B cell (primary cell): ENCODE data around the gene FAM114A2. TPM values are rescaled to one million over a fixed set of nuclear protein-coding genes. Genes with fewer than 3 reads are reported as not detected.
A peak's percentile ranks its signal among the peaks of the same experiment; 100 is the strongest.

Experiments
- ATAC-seq: fragments of 200-7000 bp; cut with Tn5 transposase; one replicate; pipeline ENCODE4 v1.10.0; 2021; ENCODE audit warnings: low read depth, mild to moderate bottlenecking, moderate number of reproducible peaks, moderate library complexity
- CTCF ChIA-PET: fragments of 350-600 bp; sonication (Branson Sonifier 250); formaldehyde crosslinking; loops from one replicate; lab custom pipeline; 2021; ENCODE audit warnings: antibody characterized with exemption, inconsistent platforms; lab: Charles Lee
- POLR2A ChIA-PET: fragments of 350-600 bp; sonication (Branson Sonifier 250); formaldehyde crosslinking; loops from one replicate; lab custom pipeline; 2021; ENCODE audit warnings: antibody characterized with exemption; lab: Charles Lee
- DNase-seq: peaks from one replicate; pipeline ENCODE4 v3.0.0; 2013
- H2AFZ ChIP-seq: 2 replicates; pipeline ENCODE4 v1.6.1; 2012; ENCODE audit warnings: mild to moderate bottlenecking, low read depth, low read length; ENCODE audit not compliant: insufficient read depth, poor library complexity, severe bottlenecking
- H3K27ac ChIP-seq, 2 donors: 1 replicate in 1 of 2; 2 replicates in 1 of 2; pipeline ENCODE4 v1.5.1; 2012 to 2013; ENCODE audit warnings: low read length in 2 of 2, mild to moderate bottlenecking in 2 of 2, moderate library complexity in 1 of 2
- H3K27me3 ChIP-seq, 4 experiments: fragments of 200-600 bp in 1 of 4; sonication (generic) in 1 of 4; replicated peaks in 1 of 4; 1 replicate in 2 of 4; 2 replicates in 2 of 4; pipeline versions ENCODE4 v1.6.1 to v1.7.0; 2013 to 2016; ENCODE audit warnings: low read length in 3 of 4, mild to moderate bottlenecking in 2 of 4, mixed read lengths in 1 of 4, moderate library complexity in 1 of 4; ENCODE audit not compliant: insufficient read depth in 4 of 4, control insufficient read depth in 3 of 4; ENCODE audit errors: control extremely low read depth in 1 of 4
- H3K36me3 ChIP-seq, 2 experiments: replicated peaks in 1 of 2; 1 replicate in 1 of 2; 2 replicates in 1 of 2; pipeline versions ENCODE4 v1.6.1 to v1.7.1; 2013; ENCODE audit warnings: low read length in 1 of 2; ENCODE audit not compliant: insufficient read depth in 2 of 2, control insufficient read depth in 1 of 2; ENCODE audit errors: control extremely low read depth in 1 of 2, extremely low read depth in 1 of 2
- H3K4me1 ChIP-seq, 2 donors: fragments of 200-600 bp in 1 of 2; sonication (generic) in 1 of 2; 1 replicate in 1 of 2; 2 replicates in 1 of 2; pipeline versions ENCODE4 v1.5.1 to v1.6.1; 2013 to 2017; ENCODE audit warnings: low read length in 2 of 2; ENCODE audit not compliant: control insufficient read depth in 2 of 2, insufficient read depth in 2 of 2
- H3K4me2 ChIP-seq: replicated peaks from 2 replicates; pipeline ENCODE3; 2012; ENCODE audit warnings: mild to moderate bottlenecking, low read depth, low read length; ENCODE audit not compliant: poor library complexity, severe bottlenecking
- H3K4me3 ChIP-seq, 5 experiments: fragments of 200-600 bp in 1 of 5; sonication (generic) in 1 of 5; 1 replicate in 3 of 5; 2 replicates in 2 of 5; pipeline versions ENCODE4 v1.5.1 to v1.7.0; 2011 to 2016; ENCODE audit warnings: low read length in 4 of 5, mild to moderate bottlenecking in 4 of 5, low read depth in 2 of 5, control low read depth in 1 of 5, moderate library complexity in 1 of 5; ENCODE audit not compliant: insufficient read depth in 1 of 5; ENCODE audit errors: control extremely low read depth in 1 of 5, extremely low read depth in 1 of 5
- H3K79me2 ChIP-seq: fragments of 200-600 bp; sonication (generic); one replicate; pipeline ENCODE4 v1.6.0; 2016; ENCODE audit warnings: low read length; ENCODE audit not compliant: control insufficient read depth, insufficient read depth
- H3K9ac ChIP-seq: fragments of 200-600 bp; sonication (generic); 2 replicates; pipeline ENCODE4 v1.6.1; 2017; ENCODE audit warnings: mild to moderate bottlenecking, low read length, moderate library complexity
- H3K9me3 ChIP-seq, 3 donors: one replicate each; pipeline versions ENCODE4 v1.6.1 to v1.7.1; 2013; ENCODE audit warnings: low read length in 2 of 3; ENCODE audit not compliant: control insufficient read depth in 2 of 3, insufficient read depth in 1 of 3; ENCODE audit errors: control extremely low read depth in 1 of 3
- H4K20me1 ChIP-seq: 2 replicates; pipeline ENCODE4 v1.6.0; 2012; ENCODE audit warnings: mild to moderate bottlenecking, low read length; ENCODE audit not compliant: insufficient read depth, control insufficient read depth, poor library complexity, severe bottlenecking
- H3K27ac Mint-ChIP-seq: one replicate; pipeline ENCODE4 v1.8.0; 2021; ENCODE audit warnings: mixed read lengths
- H3K27me3 Mint-ChIP-seq: one replicate; pipeline ENCODE4 v1.8.0; 2021; ENCODE audit warnings: mixed read lengths
- H3K4me1 Mint-ChIP-seq: one replicate; pipeline ENCODE4 v1.8.0; 2021; ENCODE audit warnings: mixed read lengths
- H3K4me3 Mint-ChIP-seq: one replicate; pipeline ENCODE4 v1.8.0; 2021; ENCODE audit warnings: mixed read lengths
- H3K9me3 Mint-ChIP-seq: one replicate; pipeline ENCODE4 v1.8.0; 2022; ENCODE audit warnings: mixed read lengths; ENCODE audit not compliant: insufficient read depth
- CTCF ChIP-seq: fragments of 200-600 bp; IDR thresholded peaks from one replicate; pipeline ENCODE4 v1.8.0; 2022; ENCODE audit warnings: antibody characterized with exemption, mild to moderate bottlenecking
- EZH2 ChIP-seq: IDR thresholded peaks from 2 replicates; pipeline ENCODE4 v1.6.1; 2012; ENCODE audit warnings: borderline replicate concordance, low read depth, mild to moderate bottlenecking, moderate library complexity, low read length; ENCODE audit not compliant: insufficient read depth, poor library complexity, severe bottlenecking
- WGBS: methylation state at CpG from one replicate; pipeline ENCODE4 v1.1.5; 2013; ENCODE audit warnings: missing lambda C conversion rate; ENCODE audit not compliant: insufficient coverage; 5-methylcytosine and 5-hydroxymethylcytosine counted together
- intact Hi-C: fragments of 100-400 bp; cut with micrococcal nuclease; formaldehyde crosslinking; loops from one replicate; pipeline ENCODE4 v1.10.0; 2022
- polyA plus RNA-seq: library from polyadenylated mRNA; depleted of rRNA; stranded (reverse); fragments of >200 nt; gene quantifications from 2 replicates; pipeline ENCODE4 v1.2.3, GENCODE V29; 2012
- total RNA-seq, 2 donors: library from RNA; stranded (reverse); fragments of 120-200 nt in 1 of 2; gene quantifications; 1 replicate in 1 of 2; 2 replicates in 1 of 2; pipeline versions ENCODE4 v1.2.3 to v1.2.4, GENCODE V29; 2013 to 2022

Gene FAM114A2
- total and polyA plus RNA-seq, 2 donors (not counting 1 experiment from before 2014, with no cell fraction given), result 6.0 to 34.2 TPM

GRCh38 chr5:154059039-154059430, 20.3 kb upstream of the FAM114A2 start:
- Histone ChIP-seq H3K4me2 (peak overlapping the region; percentile 17), H3K4me3 (no peak overlapping the region), H3K27ac (no peak overlapping the region), H3K9me3 (no peaks in the 10 kb centered on the region), H3K4me1 (peaks cover 11 to 19% of the 10 kb centered on the region in 2 donors), H4K20me1 (peaks cover 7% of the 10 kb centered on the region), H3K27me3 (no peaks in the 10 kb centered on the region), H3K9ac (no peak overlapping the region), H2AFZ (no peak overlapping the region), H3K79me2 (no peaks in the 10 kb centered on the region), H3K36me3 (peaks cover 0 to 9% of the 10 kb centered on the region in 2 experiments)
- WGBS, result 53% methylated on average over 5 of the region's 6 CpGs
- no peaks in the 10 kb centered on the region for H3K27me3 Mint-ChIP-seq
- H3K4me1 Mint-ChIP-seq, result peaks cover 24% of the 10 kb centered on the region
- TF ChIP-seq CTCF (no peak), EZH2 (no peak)
- POLR2A ChIA-PET, result no interaction called here
- H3K4me3 Mint-ChIP-seq, result peak overlapping the region; percentile 4
- H3K9me3 Mint-ChIP-seq, result no peaks in the 10 kb centered on the region
- H3K27ac Mint-ChIP-seq, result no peak overlapping the region
- CTCF ChIA-PET, result interaction anchor here (0.7 to 7.1 kb wide), 3 partner anchors 11 to 346 kb away, joined by 3 to 46 read pairs (median 6); no protein-coding TSS in a partner anchor
- ATAC-seq (peak; percentile 21), DNase-seq (no peak)
- intact Hi-C loops, result no loop called here

- peaks cover 24% of the 10 kb centered on the region for H3K4me1 Mint-ChIP-seq
- ATAC-seq (peak; percentile 21), DNase-seq (no peak)
- no peaks in the 10 kb centered on the region for H3K9me3 ChIP-seq
- POLR2A ChIA-PET, result no interaction called here
- peaks cover 7% of the 10 kb centered on the region for H4K20me1 ChIP-seq
- H3K9me3 Mint-ChIP-seq, result no peaks in the 10 kb centered on the region
- CTCF ChIA-PET, result interaction anchor here (0.7 to 7.1 kb wide), 4 partner anchors 12 to 375 kb away, joined by 3 to 46 read pairs (median 4); no protein-coding TSS in a partner anchor
- intact Hi-C loops, result no loop called here
- WGBS, result 72% methylated on average over 6 of the region's 10 CpGs
- no peak overlapping the region for H2AFZ ChIP-seq
- H3K79me2 ChIP-seq, result no peaks in the 10 kb centered on the region
- peak overlapping the region; percentile 17 for H3K4me2 ChIP-seq
- no peak overlapping the region for H3K4me3 ChIP-seq
- H3K36me3 ChIP-seq, result peaks cover 0 to 16% of the 10 kb centered on the region in 2 experiments
- no peak overlapping the region for H3K27ac Mint-ChIP-seq
- H3K27me3 ChIP-seq, result no peaks in the 10 kb centered on the region
- TF ChIP-seq CTCF, result no peak
- TF ChIP-seq EZH2, result no peak
- H3K27me3 Mint-ChIP-seq, result no peaks in the 10 kb centered on the region
- peak overlapping the region; percentile 4 for H3K4me3 Mint-ChIP-seq
- H3K4me1 ChIP-seq, result peaks cover 11 to 19% of the 10 kb centered on the region in 2 donors
- H3K27ac ChIP-seq, result no peak overlapping the region
- H3K9ac ChIP-seq, result no peak overlapping the region
These were observed 19.6 kb upstream of the FAM114A2 start for GRCh38 chr5:154058055-154059038.
